Activated B cell treated with CpG ODN at 0.5 μM for 24 hours (primary cell): Measurements from ENCODE around the gene LRRC45. TPM values are rescaled to one million over a fixed set of nuclear protein-coding genes. Genes with fewer than 3 reads are reported as not detected.
A peak's percentile ranks its signal among the peaks of the same experiment; 100 is the strongest.

ENCODE experiments used
- ATAC-seq: fragments of 200-7000 bp; cut with Tn5 transposase; one replicate; pipeline ENCODE4 v1.10.0; 2021; ENCODE audit warnings: low read depth, mild to moderate bottlenecking, moderate library complexity
- CTCF ChIA-PET: fragments of 350-600 bp; sonication (Branson Sonifier 250); formaldehyde crosslinking; loops from one replicate; lab custom pipeline; 2021; ENCODE audit warnings: antibody characterized with exemption; lab: Charles Lee
- POLR2A ChIA-PET: fragments of 350-600 bp; sonication (Branson Sonifier 250); formaldehyde crosslinking; loops from one replicate; lab custom pipeline; 2021; ENCODE audit warnings: antibody characterized with exemption; lab: Charles Lee
- DNase-seq: peaks from one replicate; pipeline ENCODE4 v3.0.0; 2022
- H3K27ac Mint-ChIP-seq: one replicate; pipeline ENCODE4 v1.8.0; 2020; ENCODE audit warnings: mixed read lengths
- H3K27me3 Mint-ChIP-seq: one replicate; pipeline ENCODE4 v1.8.0; 2021; ENCODE audit warnings: mixed read lengths
- H3K36me3 Mint-ChIP-seq: one replicate; pipeline ENCODE4 v1.8.0; 2021; ENCODE audit warnings: low read depth, mixed read lengths
- H3K4me1 Mint-ChIP-seq: one replicate; pipeline ENCODE4 v1.8.0; 2021; ENCODE audit warnings: mixed read lengths
- H3K4me3 Mint-ChIP-seq: one replicate; pipeline ENCODE4 v1.8.0; 2020; ENCODE audit warnings: mild to moderate bottlenecking, mixed read lengths
- H3K9me3 Mint-ChIP-seq: one replicate; pipeline ENCODE4 v1.8.0; 2020; ENCODE audit warnings: mixed read lengths
- CTCF ChIP-seq: fragments of 200-600 bp; IDR thresholded peaks from one replicate; pipeline ENCODE4 v1.8.0; 2022; ENCODE audit warnings: antibody characterized with exemption, mild to moderate bottlenecking
- intact Hi-C: fragments of 100-400 bp; cut with micrococcal nuclease; formaldehyde crosslinking; loops from one replicate; pipeline ENCODE4 v1.15.1; 2024
- total RNA-seq: library from RNA; stranded (reverse); gene quantifications from 2 replicates; pipeline ENCODE4 v1.2.3, GENCODE V29; 2022

Gene LRRC45
- total RNA-seq, result 10.6 and 10.8 TPM in 2 replicates

GRCh38 chr17:82022981-82023446 lies at the start of gene LRRC45:
Gene LRRC45 (plus strand): TSS chr17:82023305. CDS start chr17:82023644, 339 bp downstream.
- TF ChIP-seq CTCF, result no peak
- no peaks in the 10 kb centered on the region for H3K27me3 Mint-ChIP-seq
- DNase-seq (peak; percentile 97), ATAC-seq (peak; percentile 96)
- H3K4me1 Mint-ChIP-seq, result peaks cover 22% of the 10 kb centered on the region
- CTCF ChIA-PET, result interaction anchor here (0.6 to 5.9 kb wide), 2 partner anchors 15 to 64 kb away, joined by 3 to 59 read pairs; partner anchors contain the start of gene DCXR
- H3K27ac Mint-ChIP-seq, result no peak within 1 kb of the TSS
- H3K9me3 Mint-ChIP-seq, result no peaks in the 10 kb centered on the region
- H3K4me3 Mint-ChIP-seq, result peak within 1 kb of the TSS; percentile 85
- peaks cover 4% of the 10 kb centered on the region for H3K36me3 Mint-ChIP-seq
- intact Hi-C loops, result loop anchor here (1.0 to 5.0 kb wide), 7 partner anchors 8 to 474 kb away; partner anchors contain the start of genes ARHGDIA, ASPSCR1, DCXR and FASN
- POLR2A ChIA-PET, result interaction anchor here (0.6 to 3.2 kb wide), 18 partner anchors 12 to 426 kb away, joined by 3 to 43 read pairs (median 4); partner anchors contain the start of genes DCXR, GPS1, MCRIP1 and RFNG

DNA sequence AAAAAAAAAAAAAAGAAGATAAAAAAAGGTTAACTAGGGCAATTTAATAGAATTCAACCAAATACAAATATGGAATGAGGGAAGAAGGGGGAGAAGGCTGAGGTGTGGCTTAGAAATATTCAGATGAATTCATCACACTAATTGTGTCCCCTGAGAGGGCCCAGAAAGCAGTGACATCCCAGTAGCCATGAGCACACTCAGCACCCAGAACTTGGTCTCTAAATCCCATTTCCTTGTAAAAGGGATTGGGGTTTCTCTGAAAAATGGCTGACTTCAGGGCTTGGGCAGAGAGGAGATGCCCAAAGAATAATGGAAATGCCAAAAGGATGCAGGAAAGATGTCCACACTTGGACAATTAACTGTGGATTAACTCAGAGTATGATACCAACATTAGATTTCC lies 49.7 kb upstream of the LRRC45 start:
- no peaks in the 10 kb centered on the region for H3K9me3 Mint-ChIP-seq
- ATAC-seq (no peak), DNase-seq (no peak)
- H3K4me3 Mint-ChIP-seq, result no peak overlapping the region
- H3K27ac Mint-ChIP-seq, result no peak overlapping the region
- ChIA-PET CTCF (no interaction called here), POLR2A (no interaction called here)
- peaks cover 3% of the 10 kb centered on the region for H3K36me3 Mint-ChIP-seq
- no peaks in the 10 kb centered on the region for H3K27me3 Mint-ChIP-seq
- intact Hi-C loops, result no loop called here
- H3K4me1 Mint-ChIP-seq, result peaks cover 12% of the 10 kb centered on the region
- TF ChIP-seq CTCF, result no peak

GRCh38 chr17:81976332-81977210 lies 46.5 kb upstream of the LRRC45 start:
- peaks cover 15% of the 10 kb centered on the region for H3K36me3 Mint-ChIP-seq
- peak overlapping the region; percentile 93 for H3K27ac Mint-ChIP-seq
- H3K9me3 Mint-ChIP-seq, result no peaks in the 10 kb centered on the region
- TF ChIP-seq CTCF, result no peak
- no peak for DNase-seq
- peak; percentile 8 for ATAC-seq
- ChIA-PET POLR2A (interaction anchor here (0.9 to 2.3 kb wide), 5 partner anchors 9 to 104 kb away, joined by 3 to 20 read pairs (median 5); partner anchors contain the start of genes DCXR and MAFG), CTCF (interaction anchor here (1.1 to 2.0 kb wide), 2 partner anchors 10 to 17 kb away, joined by 3 to 9 read pairs; no protein-coding TSS in a partner anchor)
- peaks cover 25% of the 10 kb centered on the region for H3K4me1 Mint-ChIP-seq
- peak overlapping the region; percentile 95 for H3K4me3 Mint-ChIP-seq
- no peaks in the 10 kb centered on the region for H3K27me3 Mint-ChIP-seq
- intact Hi-C loops, result loop anchor here (1.0 to 5.0 kb wide), 6 partner anchors 8 to 122 kb away; partner anchors contain the start of genes DCXR, FASN, LRRC45 and MAFG

DNA sequence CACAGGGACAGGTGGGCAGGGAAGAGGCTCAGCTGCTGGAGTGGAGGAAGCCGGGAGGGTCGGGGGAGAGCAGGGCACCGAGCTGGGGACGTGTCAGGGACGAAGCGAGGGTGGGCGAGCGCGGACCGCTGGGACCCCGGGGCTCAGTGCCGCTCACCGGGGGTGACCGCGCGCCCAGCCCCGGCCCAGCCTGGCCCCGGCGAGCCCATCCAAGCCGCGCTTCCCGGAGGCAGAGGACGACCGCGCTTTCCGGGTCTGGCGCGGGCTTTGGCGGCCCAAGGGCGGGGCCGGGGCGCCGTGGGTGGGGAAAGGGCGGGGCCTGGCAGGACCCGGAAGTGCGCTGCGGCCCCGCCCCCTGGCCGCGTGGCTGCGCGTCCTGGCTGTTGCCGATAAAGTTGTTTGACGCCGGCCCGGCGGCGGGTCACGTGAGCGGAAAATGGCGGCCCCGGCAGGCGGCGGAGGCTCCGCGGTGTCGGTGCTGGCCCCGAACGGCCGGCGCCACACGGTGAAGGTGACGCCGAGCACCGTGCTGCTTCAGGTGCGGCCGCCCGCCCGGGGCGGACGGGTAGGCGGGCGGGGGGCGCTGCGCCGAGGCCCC lies 45.8 kb upstream of the LRRC45 start, which contains the start of gene ASPSCR1:
TSS of gene ASPSCR1 (plus strand) at position 419 of the 598 bp plus-strand sequence. CDS start at position 437, 18 bp downstream.
- Mint-ChIP-seq H3K27ac (peak within 1 kb of the TSS; percentile 93), H3K4me1 (peaks cover 26% of the 10 kb centered on the region), H3K36me3 (peaks cover 16% of the 10 kb centered on the region), H3K4me3 (peak within 1 kb of the TSS; percentile 95), H3K9me3 (no peaks in the 10 kb centered on the region), H3K27me3 (no peaks in the 10 kb centered on the region)
- POLR2A ChIA-PET, result interaction anchor here (0.9 to 2.3 kb wide), 8 partner anchors 9 to 104 kb away, joined by 3 to 20 read pairs (median 4); partner anchors contain the start of genes DCXR and MAFG
- DNase-seq (peak; percentile 94), ATAC-seq (peak; percentile 92)
- TF ChIP-seq CTCF, result no peak
- CTCF ChIA-PET, result interaction anchor here (1.1 to 2.0 kb wide), 2 partner anchors 11 to 18 kb away, joined by 3 to 9 read pairs; no protein-coding TSS in a partner anchor
- intact Hi-C loops, result loop anchor here (1.0 to 5.0 kb wide), 6 partner anchors 9 to 121 kb away; partner anchors contain the start of genes DCXR, FASN, LRRC45 and MAFG
